NCI-H748 (cell line): ENCODE measurements around the gene FAF1.
"Not testable (repeated sequence)": the region's sequence is repeated elsewhere in the genome, so short reads cannot be mapped to it uniquely, and the experiment has no call there.

Experiments used
- DNase-seq: peaks from one replicate; lab custom pipeline; 2025; ENCODE audit not compliant: unreplicated experiment; lab: John Stamatoyannopoulos, UW

The FAF1 gene

GRCh38 chr1:50599546-50599945, 360.5 kb downstream of the FAF1 start:
- no peak for DNase-seq

- no peak for DNase-seq
Measured at GRCh38 chr1:50595874-50596273, 364.2 kb downstream of the FAF1 start.

- DNase-seq = no peak
Measured at GRCh38 chr1:50593515-50593914, 366.6 kb downstream of the FAF1 start.

- no peak for DNase-seq
Measured at GRCh38 chr1:50591598-50591997, 368.5 kb downstream of the FAF1 start.

GRCh38 chr1:50582346-50582745, 377.7 kb downstream of the FAF1 start:
- DNase-seq = no peak

- peak; percentile 77 for DNase-seq
Measured at GRCh38 chr1:50570066-50570468, 390.0 kb downstream of the FAF1 start.

GRCh38 chr1:50568782-50569181, 391.3 kb downstream of the FAF1 start:
- no peak for DNase-seq

- no peak for DNase-seq
Measured at GRCh38 chr1:50566405-50566804, 393.7 kb downstream of the FAF1 start.

GRCh38 chr1:50564417-50564816, 395.6 kb downstream of the FAF1 start:
- no peak for DNase-seq

- no peak for DNase-seq
Measured at GRCh38 chr1:50562106-50562505, 398.0 kb downstream of the FAF1 start.

GRCh38 chr1:50559421-50559820, 400.6 kb downstream of the FAF1 start:
- DNase-seq = peak; percentile 94

GRCh38 chr1:50553921-50554320, 406.1 kb downstream of the FAF1 start:
- no peak for DNase-seq

- DNase-seq = no peak
Measured at GRCh38 chr1:50548243-50548642, 411.8 kb downstream of the FAF1 start.

- DNase-seq = no peak
Measured at GRCh38 chr1:50542362-50542761, 417.7 kb downstream of the FAF1 start.

- DNase-seq = no peak
Measured at GRCh38 chr1:50538476-50538875, 421.6 kb downstream of the FAF1 start.

GRCh38 chr1:50531601-50532000, 428.5 kb downstream of the FAF1 start:
- no peak for DNase-seq

GRCh38 chr1:50531027-50531426, 429.0 kb downstream of the FAF1 start:
- no peak for DNase-seq

- DNase-seq = no peak
Measured at GRCh38 chr1:50529510-50529909, 430.6 kb downstream of the FAF1 start.

- DNase-seq = not testable (repeated sequence)
Measured at GRCh38 chr1:50527987-50528320, 432.1 kb downstream of the FAF1 start.

- DNase-seq = no peak
Measured at GRCh38 chr1:50527249-50527986, 432.6 kb downstream of the FAF1 start.

- DNase-seq = no peak
Measured at GRCh38 chr1:50526431-50526830, 433.6 kb downstream of the FAF1 start.

GRCh38 chr1:50523548-50523947, 436.5 kb downstream of the FAF1 start:
- no peak for DNase-seq

- no peak for DNase-seq
Measured at GRCh38 chr1:50522691-50523342, 437.2 kb downstream of the FAF1 start.
